Measurements from ENCODE around the gene GLS2.
"Not testable (repeated sequence)": the region's sequence is repeated elsewhere in the genome, so short reads cannot be mapped to it uniquely, and the experiment has no call there.

DNA sequence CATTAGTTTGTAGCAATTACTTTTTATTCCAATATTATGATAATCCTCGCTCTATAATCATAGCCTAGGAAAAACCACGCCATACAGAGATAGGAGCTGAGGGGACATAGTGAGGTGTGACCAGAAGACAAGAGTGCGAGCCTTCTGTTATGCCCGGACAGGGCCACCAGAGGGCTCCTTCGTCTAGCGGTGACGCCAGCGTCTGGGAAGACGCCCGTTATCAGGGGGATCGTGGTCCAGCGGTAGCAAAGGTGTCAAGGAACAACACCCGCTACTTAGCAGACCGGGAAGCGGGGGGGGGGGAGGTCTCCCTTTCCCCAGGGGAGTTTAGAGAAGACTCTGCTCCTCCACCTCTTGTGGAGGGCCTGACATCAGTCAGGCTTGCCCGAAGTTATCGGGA is 8.7 kb upstream of the GLS2 start:
- not testable (repeated sequence) for TF ChIP-seq EP300 (IDR thresholded peaks at IDR 0.05)
- TF ChIP-seq, protein P1, sequence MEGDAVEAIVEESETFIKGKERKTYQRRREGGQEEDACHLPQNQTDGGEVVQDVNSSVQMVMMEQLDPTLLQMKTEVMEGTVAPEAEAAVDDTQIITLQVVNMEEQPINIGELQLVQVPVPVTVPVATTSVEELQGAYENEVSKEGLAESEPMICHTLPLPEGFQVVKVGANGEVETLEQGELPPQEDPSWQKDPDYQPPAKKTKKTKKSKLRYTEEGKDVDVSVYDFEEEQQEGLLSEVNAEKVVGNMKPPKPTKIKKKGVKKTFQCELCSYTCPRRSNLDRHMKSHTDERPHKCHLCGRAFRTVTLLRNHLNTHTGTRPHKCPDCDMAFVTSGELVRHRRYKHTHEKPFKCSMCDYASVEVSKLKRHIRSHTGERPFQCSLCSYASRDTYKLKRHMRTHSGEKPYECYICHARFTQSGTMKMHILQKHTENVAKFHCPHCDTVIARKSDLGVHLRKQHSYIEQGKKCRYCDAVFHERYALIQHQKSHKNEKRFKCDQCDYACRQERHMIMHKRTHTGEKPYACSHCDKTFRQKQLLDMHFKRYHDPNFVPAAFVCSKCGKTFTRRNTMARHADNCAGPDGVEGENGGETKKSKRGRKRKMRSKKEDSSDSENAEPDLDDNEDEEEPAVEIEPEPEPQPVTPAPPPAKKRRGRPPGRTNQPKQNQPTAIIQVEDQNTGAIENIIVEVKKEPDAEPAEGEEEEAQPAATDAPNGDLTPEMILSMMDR (IDR thresholded peaks at IDR 0.05) = not testable (repeated sequence)

All from ovary (tissue), 3 donors.